Cardiac fibroblast (primary cell): Measurements from ENCODE around the gene MAML2.

Source experiments
- DNase-seq, 2 donors: peaks; one replicate each; pipeline versions ENCODE4 v3.0.0 to v3.0.0-alpha.2; 2010; ENCODE audit warnings: low read depth in 2 of 2
- H3K4me3 ChIP-seq, 2 donors: replicated peaks in 1 of 2; 1 replicate in 1 of 2; 2 replicates in 1 of 2; pipeline ENCODE4 v1.5.1; 2011; ENCODE audit warnings: low read depth in 2 of 2, low read length in 2 of 2, mild to moderate bottlenecking in 2 of 2, moderate library complexity in 1 of 2
- CTCF ChIP-seq: IDR thresholded peaks from one replicate; pipeline ENCODE4 v1.5.1; 2011; ENCODE audit warnings: low read depth, mild to moderate bottlenecking, low read length, inconsistent platforms

The MAML2 gene

GRCh38 chr11:96306933-96307775, 35.8 kb downstream of the MAML2 start:
- peak; percentile 99 to 100 for DNase-seq
- H3K4me3 ChIP-seq: peak overlapping the region; percentile 27 to 39
- TF ChIP-seq CTCF: no peak

- no peak for DNase-seq
- TF ChIP-seq CTCF: no peak
- peak overlapping the region in 1 of 2 donors; percentile 19 for H3K4me3 ChIP-seq
Measured at GRCh38 chr11:96306600-96306932, 36.4 kb downstream of the MAML2 start.

GRCh38 chr11:96306071-96306470, 36.9 kb downstream of the MAML2 start:
- no peak overlapping the region for H3K4me3 ChIP-seq
- no peak for DNase-seq
- no peak for TF ChIP-seq CTCF

- no peak for DNase-seq
- H3K4me3 ChIP-seq: no peak overlapping the region
- no peak for TF ChIP-seq CTCF
Measured at GRCh38 chr11:96303980-96304379, 39.0 kb downstream of the MAML2 start.

- H3K4me3 ChIP-seq: no peak overlapping the region
- TF ChIP-seq CTCF: no peak
- peak; percentile 83 to 87 for DNase-seq
Measured at GRCh38 chr11:96303064-96303463, 39.9 kb downstream of the MAML2 start.

- no peak for TF ChIP-seq CTCF
- no peak for DNase-seq
- H3K4me3 ChIP-seq: no peak overlapping the region
Measured at GRCh38 chr11:96301818-96302217, 41.2 kb downstream of the MAML2 start.
